Ectodermal cell (in vitro differentiated cells): ENCODE measurements around the gene PIM2.
"Not testable (repeated sequence)": the region's sequence is repeated elsewhere in the genome, so short reads cannot be mapped to it uniquely, and the experiment has no call there.

Experiments
- H3K27ac ChIP-seq: 2 replicates; pipeline ENCODE4 v1.7.0; 2013; ENCODE audit warnings: mild to moderate bottlenecking, low read depth, low read length; ENCODE audit not compliant: insufficient read depth, poor library complexity, severe bottlenecking
- H3K27me3 ChIP-seq: 2 replicates; pipeline ENCODE4 v1.7.0; 2013; ENCODE audit warnings: mild to moderate bottlenecking, low read length; ENCODE audit not compliant: insufficient read depth, control insufficient read depth, poor library complexity, severe bottlenecking
- H3K36me3 ChIP-seq: one replicate; pipeline ENCODE4 v1.7.0; 2013; ENCODE audit warnings: low read length; ENCODE audit not compliant: control insufficient read depth, insufficient read depth
- H3K4me1 ChIP-seq: one replicate; pipeline ENCODE4 v1.7.0; 2013; ENCODE audit warnings: low read length; ENCODE audit not compliant: control insufficient read depth, insufficient read depth
- H3K4me3 ChIP-seq: 2 replicates; pipeline ENCODE4 v1.7.0; 2013; ENCODE audit warnings: low read depth, low read length, control low read depth; ENCODE audit not compliant: insufficient read depth
- H3K9me3 ChIP-seq: 2 replicates; pipeline ENCODE4 v1.7.0; 2013; ENCODE audit warnings: mild to moderate bottlenecking, low read length, moderate library complexity; ENCODE audit not compliant: control insufficient read depth
- WGBS, 2 experiments: methylation state at CpG; one replicate each; pipeline ENCODE4 v1.1.7; 2013; ENCODE audit warnings: missing lambda C conversion rate in 2 of 2; 5-methylcytosine and 5-hydroxymethylcytosine counted together

The PIM2 gene

GRCh38 chrX:48872017-48872416 is 46.8 kb downstream of the PIM2 start:
- not testable (repeated sequence) for H3K27ac ChIP-seq, H3K4me3 ChIP-seq, H3K4me1 ChIP-seq, H3K27me3 ChIP-seq, H3K36me3 ChIP-seq, H3K9me3 ChIP-seq
- WGBS, 2 experiments = no CpG with 5 or more reads among the region's 2 CpGs

GRCh38 chrX:48864210-48864609 is 54.6 kb downstream of the PIM2 start:
- H3K9me3 ChIP-seq = no peaks in the 10 kb centered on the region
- no peaks in the 10 kb centered on the region for H3K27me3 ChIP-seq
- H3K4me3 ChIP-seq = no peak overlapping the region
- WGBS, 2 experiments = 87 to 93% methylated on average over 4 of the region's 4 CpGs
- no peaks in the 10 kb centered on the region for H3K4me1 ChIP-seq
- H3K36me3 ChIP-seq = no peaks in the 10 kb centered on the region
- no peak overlapping the region for H3K27ac ChIP-seq
